ENCODE results near the gene TMA16.
"Not testable (repeated sequence)": the region's sequence is repeated elsewhere in the genome, so short reads cannot be mapped to it uniquely, and the experiment has no call there.

Gene TMA16

DNA sequence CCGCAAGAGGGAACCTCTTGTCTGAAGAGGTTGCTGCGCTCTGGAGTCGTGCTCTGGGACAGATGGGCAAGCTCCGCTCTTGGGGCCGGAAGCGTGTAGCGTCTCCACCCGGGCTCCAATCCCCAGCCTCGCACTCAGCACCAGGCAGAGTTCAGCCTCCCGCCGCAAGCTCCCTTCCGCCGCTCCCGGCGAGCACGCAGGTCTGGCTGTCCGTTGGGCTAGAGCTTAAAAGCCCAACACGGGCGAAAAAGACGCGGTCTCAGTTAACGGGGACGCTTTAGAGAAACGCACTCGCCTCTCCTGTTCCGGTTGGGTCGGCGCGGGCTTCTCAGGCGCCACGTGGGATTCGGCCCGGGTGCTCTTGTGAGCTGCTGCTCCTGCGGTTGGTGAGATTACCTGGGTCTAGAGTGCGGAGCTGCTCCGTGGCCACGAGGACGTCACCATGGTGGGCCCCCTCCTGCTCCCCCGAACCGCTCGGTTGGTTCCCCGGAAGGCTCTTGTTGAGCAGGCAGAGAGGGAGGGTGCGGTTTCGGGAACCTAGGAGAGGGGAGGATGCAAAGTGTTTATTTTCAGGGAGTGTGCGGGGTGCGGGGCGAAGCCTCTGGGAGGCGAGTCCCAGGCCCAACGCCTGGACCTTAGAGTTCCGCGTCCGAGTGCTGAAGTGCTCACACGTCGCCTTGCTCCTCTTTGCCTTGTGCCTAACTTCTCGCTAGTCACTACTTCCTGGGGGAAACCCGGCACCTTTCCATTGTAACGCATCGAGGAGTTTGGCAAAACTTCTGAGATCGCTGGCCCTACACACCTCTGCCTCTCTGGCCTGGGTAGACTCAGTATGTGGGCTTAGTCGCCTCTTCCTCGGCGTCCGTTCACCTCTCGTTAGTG, at the start of gene TMA16:
Gene TMA16, plus strand, starts transcription at position 331 of the 882 bp plus-strand sequence. Its CDS starts 112 bp downstream, at position 443.
- DNase-seq: peak; percentile 92

DNA sequence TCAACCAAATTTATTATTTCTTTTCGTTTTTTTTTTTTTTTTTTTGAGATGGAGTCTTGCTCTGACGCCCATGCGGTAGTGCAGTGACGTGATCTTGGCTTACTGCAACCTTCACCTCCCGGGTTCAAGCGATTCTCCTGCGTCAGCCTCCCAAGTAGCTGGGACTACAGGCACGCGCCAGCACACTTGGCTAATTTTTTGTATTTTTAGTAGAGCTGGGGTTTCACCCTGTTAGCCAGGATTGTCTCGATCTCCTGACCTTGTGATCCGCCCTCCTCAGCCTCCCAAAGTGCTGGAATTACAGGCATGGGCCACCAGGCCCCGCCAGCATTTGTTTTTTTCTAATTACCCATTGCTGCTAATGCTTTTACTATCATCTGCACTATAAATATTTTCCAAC, 47.5 kb upstream of the TMA16 start:
- DNase-seq: not testable (repeated sequence)

DNA sequence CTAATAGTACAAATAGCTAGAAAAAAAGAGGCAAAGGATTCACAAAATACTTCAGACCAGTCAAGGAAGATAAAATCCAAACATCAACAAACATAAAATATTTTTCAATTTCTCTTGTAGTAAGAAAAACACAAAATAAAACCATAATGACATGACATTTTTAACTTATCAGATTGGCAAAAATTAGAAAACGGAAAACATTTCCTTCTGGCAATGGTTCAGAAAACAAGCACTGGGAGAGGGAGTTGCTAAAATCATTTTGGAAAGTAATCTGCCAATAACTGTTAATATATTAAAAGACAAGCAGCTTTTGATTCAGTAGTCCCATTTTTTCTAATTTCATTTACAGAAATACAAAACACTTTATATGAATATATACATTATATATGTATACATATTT, 47.0 kb upstream of the TMA16 start:
- DNase-seq: no peak

DNA sequence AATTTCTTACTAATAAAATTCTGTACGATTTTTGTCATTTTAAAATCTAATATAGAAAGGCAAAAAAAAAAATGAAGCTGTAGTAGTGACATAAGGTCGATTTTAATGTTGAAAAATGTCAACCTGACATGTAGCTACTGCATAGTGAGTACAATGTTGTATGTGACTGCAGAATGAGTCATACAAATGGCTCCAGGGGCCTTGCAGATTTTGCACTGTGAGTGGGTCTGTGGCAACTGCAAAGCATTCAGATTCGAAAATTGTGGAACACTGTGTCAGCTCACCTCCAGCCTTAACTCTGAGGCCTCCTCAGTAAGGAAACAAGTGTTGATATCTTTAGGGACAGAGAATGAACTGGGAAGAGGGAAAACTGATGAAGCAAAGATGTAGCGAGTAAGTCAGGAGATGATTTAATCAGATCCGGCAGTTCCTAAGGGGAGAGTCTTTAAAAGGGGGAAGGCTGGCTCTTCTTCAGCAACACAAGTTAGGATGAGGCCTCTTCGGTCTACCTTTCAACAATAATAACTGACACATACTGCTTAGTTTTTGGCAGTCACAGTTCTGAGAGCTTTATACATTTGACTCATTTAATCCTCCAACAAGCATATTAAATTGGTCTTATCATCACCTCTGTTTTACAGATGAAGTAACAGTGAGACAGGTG, 45.8 kb upstream of the TMA16 start:
- no peak for DNase-seq

DNA sequence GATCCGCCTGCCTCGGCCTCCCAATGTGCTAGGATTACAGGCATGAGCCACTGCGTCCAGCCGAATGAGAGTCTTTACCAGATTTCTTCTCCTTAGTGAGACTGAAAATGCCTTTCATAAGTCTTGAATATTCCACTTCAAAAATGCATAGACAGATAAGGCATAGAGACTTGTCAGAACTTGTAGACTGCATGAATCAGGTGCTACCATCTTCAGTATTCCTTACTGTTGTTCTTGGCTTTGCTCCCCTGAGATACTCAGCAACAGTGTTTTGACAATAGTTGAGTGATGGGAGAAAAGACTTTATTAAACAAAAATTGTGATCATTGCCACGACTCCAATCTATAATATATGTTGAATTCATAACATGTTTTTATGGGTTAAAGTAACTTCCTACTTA, 31.9 kb upstream of the TMA16 start:
- no peak for DNase-seq

DNA sequence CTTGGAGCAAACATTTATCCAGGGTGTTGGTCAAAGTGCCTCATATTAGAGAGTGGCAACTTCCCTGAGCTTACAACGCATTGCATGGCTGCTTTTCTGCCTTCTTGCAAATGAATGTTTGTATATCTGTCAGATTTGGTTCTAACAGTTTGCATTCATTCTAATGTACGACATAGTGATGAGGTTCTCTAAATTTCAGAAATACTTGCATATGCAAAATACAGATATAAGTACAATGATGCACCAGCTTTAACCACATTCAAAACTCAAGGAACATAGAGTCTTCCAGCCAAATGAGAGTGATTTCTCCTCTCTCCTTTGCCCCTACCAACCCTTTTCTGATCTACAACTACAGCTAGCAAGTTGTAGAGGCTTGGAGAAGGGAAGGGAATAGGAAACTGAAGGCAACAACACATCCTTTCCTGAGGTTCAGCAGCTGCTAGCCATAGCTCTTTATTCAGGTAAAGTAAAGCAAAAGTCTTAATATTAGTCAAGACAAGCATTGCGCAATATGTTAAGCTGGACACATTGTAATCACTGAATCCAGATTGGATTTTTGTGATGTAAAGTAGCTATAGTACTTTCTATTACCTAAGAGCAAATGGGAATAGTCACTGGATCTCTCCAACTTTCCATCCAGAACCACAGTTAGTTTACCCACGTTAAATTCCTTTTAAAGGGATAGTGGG, 27.3 kb upstream of the TMA16 start:
- no peak for DNase-seq

DNA sequence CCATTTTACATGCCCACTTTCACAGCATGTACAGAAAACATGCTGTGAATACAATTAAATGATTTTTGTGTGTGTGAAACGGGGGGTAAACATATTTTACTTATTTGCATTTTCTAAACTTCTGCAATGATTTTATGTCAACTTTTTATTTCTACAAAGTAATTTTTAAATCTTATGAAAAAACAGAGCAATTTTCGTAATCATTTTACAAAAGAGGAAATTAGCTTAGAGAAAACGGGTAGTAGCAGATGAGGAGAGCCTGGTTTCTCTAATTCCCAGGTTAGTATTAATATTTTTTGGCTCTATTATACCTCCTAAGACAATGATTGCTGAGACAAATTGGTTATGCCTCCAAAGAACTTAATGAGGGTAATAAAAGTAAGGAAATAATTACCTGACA, 24.1 kb upstream of the TMA16 start:
- DNase-seq: no peak

DNA sequence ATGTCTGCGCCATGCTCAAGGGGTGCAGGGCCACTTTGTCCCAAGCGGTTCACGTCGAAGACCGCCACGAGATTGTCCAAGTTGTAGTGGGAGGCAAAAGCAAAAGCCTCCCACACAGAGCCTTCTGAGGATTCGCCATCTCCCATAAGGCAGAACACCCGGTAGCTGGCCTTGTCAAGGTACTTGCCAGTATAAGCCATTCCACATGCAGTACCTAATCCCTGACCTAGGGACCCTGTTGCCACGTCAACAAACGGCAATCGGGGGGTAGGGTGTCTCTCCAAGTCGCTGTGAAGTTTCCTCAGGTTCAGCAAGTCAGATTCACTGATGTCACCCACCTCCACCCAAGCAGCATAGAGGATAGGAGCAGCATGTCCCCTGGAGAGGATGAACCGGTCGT, 21.4 kb upstream of the TMA16 start:
- no peak for DNase-seq

DNA sequence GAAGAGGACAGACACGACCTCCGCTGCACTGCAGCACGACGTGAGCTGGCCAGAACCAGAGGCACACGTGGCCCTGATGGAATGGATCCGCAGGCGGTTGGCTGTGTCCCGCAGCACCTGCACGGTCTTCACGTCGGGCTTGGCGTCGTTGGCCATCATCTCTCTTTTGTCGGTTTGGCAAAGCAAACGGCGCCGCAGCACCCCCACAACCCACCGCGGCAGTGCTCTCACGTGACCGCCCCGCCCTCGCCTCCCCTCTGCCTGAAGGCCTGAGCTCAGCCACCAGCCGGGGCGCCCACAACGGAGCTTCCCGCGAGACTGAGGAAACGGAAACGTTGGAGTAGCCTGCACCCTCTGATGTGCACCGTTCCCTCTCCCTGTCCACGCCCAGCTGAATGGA, 20.9 kb upstream of the TMA16 start, which contains the start of gene TKTL2:
Gene TKTL2, minus strand, starts transcription at position 179 of the 400 bp plus-strand sequence. Its CDS starts 20 bp downstream, at position 159.
- DNase-seq: no peak

DNA sequence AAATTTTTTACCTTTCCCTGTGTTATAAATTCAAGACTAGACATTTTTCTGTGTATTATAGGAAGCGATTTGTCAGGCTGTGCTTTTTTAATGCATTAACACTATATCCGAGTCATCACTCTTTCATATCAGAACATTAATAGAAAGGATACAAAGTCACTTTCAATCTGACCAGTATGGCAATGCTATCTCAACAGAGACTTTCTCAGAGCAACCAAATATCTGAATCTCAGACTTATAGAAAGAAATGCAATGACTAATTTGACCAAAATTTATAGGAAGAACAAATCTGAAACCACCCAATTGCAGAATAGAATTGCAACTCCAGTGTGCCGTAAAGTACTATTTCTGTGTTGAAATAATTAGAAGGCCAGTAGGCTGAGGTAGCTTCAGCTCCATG, 20.5 kb upstream of the TMA16 start:
- no peak for DNase-seq

DNA sequence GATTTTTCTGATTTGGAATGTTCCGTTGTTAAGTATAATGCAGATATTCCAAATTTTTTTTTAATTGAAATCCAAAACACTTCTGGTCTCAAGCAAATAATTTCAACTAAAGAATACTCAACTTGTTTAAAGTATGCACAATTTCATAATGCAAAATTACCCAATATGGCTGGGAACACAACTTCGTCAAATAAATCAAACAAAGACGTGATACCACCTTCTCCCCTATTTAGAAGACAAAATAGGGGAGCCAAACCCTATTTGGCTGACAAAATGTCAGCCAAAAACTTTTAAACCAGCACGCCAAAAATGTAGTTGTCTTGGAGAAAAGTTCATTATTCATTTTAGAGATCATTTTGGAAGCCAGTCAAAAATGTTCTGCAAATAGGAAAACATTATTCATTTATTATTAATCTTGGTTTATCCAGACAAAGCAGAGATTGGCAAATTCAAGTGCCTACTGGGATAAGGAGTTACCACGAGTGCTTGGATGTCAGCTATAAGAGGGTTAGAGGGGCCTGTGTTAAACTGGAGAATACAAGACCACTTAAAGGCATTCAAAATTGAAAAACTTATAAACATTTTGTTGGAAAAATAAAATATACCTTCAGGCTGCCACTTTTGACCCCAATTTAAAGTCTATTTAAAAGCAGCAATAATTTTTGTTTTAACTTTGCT, 17.6 kb upstream of the TMA16 start:
- no peak for DNase-seq

DNA sequence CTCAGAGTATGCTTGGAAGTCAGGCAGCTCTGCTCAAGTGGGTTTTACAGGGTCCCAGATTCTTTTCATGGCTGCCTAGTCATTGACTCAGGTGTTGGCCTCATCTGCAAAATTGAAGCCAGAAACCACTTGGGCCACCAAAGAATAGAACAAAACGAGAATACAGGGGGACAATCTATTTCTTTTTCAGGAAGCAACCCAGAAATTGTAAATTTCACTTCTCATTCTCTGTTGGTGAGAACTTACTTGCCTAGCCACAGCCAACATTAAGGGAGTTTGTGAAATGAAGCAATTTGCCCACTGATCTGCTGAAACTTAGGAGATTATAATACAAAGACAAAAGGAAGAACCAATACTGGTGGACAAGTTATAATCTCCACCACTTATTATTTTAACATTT, 12.3 kb upstream of the TMA16 start:
- no peak for DNase-seq

DNA sequence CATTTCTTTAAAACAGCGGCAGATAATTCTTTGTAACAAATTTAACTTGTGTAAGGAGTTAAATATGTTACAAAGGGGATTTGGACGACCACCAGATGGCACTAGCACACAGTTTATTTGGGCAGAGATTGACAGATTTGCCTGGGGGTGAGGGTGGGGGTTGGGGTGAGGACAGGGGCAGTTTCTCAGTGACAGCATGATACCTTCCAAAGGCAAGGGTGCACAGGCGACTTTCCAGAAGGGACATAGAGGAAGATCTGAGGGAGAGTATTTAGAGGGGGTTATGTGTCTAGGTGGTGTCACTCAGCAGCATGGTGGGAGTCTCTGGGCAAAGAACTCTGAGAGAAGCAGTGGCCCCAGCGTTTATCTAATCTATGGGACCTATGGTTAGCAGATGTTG, 9.6 kb upstream of the TMA16 start:
- peak; percentile 45 for DNase-seq

DNA sequence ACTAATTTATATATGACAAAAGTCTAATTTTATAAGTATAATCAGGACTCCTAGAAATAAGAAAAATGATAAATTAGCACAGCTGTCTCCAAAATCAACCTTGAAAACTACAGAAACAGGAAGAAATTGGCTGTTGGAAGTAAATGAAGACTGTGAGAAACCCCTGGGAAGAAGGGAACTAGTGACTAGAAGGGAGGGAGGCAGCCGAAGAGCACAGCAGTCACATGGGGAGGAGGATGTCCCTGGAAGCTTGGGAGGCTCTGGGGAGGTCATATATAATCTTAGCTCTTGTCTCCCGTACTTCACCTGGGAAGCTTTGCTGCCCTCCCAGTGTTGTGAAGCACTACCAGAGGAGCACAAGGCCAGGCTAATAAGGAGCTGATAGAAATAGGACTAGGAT, 8.9 kb upstream of the TMA16 start:
- no peak for DNase-seq

DNA sequence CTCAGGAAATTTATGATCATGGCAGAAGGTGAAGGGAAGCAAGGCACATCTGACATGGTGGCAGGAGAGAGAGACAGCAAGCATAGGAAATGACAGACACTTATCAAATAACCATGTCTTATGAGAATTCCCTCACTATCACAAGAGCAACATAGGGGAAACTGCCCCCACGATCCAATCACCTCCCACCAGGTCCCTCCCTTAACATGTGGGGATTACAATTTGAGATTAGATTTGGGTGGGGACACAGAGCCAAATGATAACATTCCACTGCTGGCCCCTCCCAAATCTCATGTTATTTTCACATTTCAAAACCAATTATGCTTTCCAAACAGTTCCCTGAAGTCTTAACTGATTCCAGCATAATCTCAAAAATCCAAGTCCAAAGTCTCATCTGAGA, 8.2 kb upstream of the TMA16 start:
- no peak for DNase-seq

DNA sequence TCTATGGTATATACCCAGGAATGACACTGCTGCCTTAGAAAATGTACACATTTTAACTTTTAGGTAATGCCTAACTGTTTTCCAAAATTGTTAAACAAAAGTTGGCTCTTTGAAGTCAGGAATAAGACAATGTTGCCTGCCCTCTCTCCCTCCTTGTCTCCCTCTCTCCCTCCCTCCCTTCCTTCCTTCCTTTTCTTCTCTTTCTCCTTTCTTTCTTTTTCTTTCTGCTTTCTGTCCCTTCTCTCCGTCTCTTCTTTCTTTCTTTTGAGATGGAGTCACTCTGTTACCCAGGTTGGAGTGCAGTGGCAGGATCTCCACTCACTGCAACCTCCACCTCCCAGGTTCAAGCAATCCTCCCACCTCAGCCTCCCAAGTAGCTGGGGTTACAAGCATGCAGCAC, 4.6 kb upstream of the TMA16 start:
- no peak for DNase-seq

DNA sequence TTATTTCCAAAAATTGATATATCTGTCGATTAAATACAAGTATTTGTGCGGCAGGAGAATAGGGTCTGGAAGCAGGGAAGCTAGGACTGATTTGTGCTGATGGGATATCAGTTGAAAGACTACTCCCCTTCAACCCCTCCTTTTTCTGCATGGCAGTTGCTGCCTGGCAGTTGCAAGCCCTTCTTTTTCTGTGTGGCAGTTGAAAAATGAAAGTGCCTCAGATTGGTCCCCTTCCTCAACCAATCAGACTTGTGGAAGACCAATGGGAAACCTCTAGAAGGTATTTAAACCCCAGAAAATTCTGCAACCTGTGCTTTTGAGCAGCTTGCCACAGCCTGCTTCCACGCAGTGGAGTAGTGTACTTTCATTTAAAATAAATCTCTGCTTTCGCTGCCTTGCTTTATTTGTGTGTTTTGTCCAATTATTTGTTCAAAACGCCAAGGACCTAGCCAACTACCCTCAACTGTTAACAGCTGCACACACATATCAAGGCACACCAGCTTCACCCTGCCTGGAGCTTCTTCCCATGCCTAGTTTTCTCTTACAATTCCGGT, 1.5 kb upstream of the TMA16 start:
- no peak for DNase-seq

DNA sequence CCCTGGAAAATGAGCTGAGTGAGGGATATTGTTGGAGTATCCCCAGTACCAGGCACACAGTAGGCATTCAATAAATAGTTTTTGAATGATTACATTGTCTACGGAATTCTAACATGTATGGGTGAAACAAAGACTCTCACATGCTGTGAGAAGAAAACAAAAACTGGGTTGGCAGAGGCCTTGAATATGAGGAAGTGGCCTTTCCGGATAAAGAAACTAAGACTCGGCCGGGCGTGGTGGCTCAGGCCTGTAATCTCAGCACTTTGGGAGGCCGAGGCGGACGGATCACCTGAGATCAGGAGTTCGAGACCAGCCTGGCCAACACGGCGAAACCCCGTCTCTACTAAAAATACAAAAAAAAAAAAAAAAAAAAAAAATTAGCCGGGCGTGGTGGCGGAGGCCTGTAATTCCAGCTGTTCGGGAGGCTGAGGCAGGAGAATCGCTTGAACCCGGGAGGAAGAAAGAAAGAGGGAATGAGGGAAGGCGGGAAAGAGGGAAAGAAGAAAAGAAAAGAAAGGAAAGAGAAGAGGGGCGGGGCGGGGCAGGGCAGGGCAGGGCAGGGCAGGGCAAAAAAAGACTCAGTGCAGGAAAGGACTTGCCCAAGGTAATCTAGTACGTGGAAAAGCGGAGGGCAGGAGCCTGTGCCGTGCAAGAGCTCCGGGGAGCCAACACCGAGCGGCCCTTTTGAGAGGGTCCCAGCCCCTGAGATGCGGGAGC, 689 bp upstream of the TMA16 start:
- peak; percentile 67 for DNase-seq

DNA sequence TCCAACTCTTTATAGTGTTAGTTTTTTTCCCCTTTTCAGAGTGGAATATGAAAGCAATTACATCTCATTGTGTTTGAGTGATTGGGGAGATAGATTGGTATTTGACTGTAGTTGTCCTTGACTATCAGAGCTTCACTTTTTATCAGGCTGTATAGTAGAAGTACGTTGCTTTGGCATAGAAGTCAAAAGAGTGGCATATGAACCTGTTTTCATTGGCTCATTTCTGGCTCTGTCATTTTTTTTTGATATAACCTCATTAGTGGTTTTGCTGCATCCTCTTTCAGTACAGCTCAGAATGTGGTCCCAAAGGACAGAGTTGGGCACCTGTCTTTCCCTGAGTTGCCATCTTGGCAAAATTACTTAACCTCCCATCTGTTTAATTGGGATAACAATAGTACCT, 1.4 kb downstream of the TMA16 start:
- peak; percentile 21 for DNase-seq

DNA sequence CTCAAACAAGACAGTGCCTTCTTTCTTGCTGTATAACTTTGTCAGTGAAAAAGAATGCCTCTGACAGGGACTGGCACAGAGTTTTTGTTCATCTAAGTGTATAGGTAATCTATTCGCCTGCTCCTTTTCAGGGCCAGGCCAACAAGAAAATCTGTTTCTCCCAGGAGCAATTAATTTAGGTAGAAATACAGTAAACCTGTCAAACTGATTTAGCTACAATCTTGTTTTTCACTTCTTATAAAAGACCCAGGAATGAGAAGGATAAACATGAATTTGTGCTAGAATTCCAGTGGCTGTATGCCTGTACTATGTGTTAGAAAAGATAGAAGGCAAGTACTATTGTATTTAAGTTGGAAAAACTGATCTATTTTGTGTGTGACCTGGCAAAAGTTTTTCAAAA, 6.1 kb downstream of the TMA16 start:
- no peak for DNase-seq

DNA sequence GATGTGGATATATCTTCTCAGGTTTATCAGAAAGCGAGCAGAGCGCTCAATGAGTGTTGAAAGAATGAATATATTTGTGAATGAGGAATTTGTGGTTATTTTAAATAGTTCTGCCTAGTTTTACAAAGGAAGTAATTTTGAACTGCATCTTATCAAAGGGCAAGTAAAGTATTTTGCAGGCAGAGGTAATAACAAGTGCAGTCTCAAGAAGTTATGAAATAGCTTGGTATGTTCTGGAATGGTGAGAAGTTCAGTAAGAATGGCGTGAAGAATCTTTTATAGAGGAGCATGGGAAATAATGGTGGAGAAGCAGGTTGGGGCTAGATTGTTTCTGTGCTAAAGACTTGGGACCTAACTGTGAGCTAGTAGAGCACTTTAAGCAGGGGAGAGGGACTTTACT, 10.9 kb downstream of the TMA16 start:
- DNase-seq: no peak

DNA sequence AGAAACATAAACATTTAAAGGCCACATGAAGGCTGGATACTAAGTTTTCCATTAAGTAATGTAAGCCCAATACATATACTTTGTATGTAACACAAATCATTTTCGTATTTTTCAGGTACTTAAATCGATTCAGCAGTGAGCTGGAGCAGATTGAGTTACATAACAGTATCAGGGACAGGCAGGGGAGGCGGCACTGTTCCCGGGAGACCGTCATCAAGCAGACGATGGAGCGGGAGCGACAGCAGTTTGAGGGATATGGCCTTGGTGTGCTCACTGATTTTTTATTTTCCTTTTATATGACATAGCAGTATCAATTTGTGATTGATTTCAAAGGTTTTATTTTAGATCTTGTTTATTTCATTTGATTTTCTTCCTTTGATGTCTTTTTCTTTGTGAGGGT, 20.7 kb downstream of the TMA16 start:
- DNase-seq: no peak

Measured in RPMI8226 (cell line).